HepG2 (cell line): ENCODE measurements around the gene MXRA8. TPM values are rescaled to one million over a fixed set of nuclear protein-coding genes. Genes with fewer than 3 reads are reported as not detected.

Experiments
- HNRNPK ChIP-seq: fragments of 200-400 bp; formaldehyde crosslinking; IDR thresholded peaks from 2 replicates; pipeline ENCODE4 v1.6.1; 2018; ENCODE audit warnings: low read length, low read depth, moderate library complexity, mild to moderate bottlenecking; ENCODE audit not compliant: poor library complexity, severe bottlenecking
- HOXD1 ChIP-seq: sonication (generic); formaldehyde crosslinking; IDR thresholded peaks from 2 replicates; pipeline ENCODE4 v1.5.0; 2020; ENCODE audit warnings: missing genetic modification reagents
- JUNB ChIP-seq: sonication (generic); formaldehyde crosslinking; IDR thresholded peaks from 2 replicates; pipeline ENCODE4 v1.8.0; 2022; ENCODE audit warnings: missing genetic modification reagents, mild to moderate bottlenecking, borderline replicate concordance
- MAF1 ChIP-seq: sonication (generic); formaldehyde crosslinking; IDR thresholded peaks from 2 replicates; pipeline ENCODE4 v1.5.0; 2020; ENCODE audit warnings: missing genetic modification reagents, borderline replicate concordance
- MEIS1 ChIP-seq: sonication (generic); formaldehyde crosslinking; IDR thresholded peaks from 2 replicates; pipeline ENCODE4 v1.9.0; 2021; ENCODE audit warnings: mild to moderate bottlenecking, missing genetic modification reagents, moderate library complexity, borderline replicate concordance
- MYNN ChIP-seq: sonication (generic); formaldehyde crosslinking; IDR thresholded peaks from 2 replicates; pipeline ENCODE4 v1.4.0; 2020; ENCODE audit warnings: mild to moderate bottlenecking, low read depth, missing genetic modification reagents
- NFRKB ChIP-seq: fragments of 450-650 bp; IDR thresholded peaks from 2 replicates; pipeline ENCODE4 v1.6.1; 2017
- NFYC ChIP-seq: IDR thresholded peaks from 2 replicates; pipeline ENCODE4 v1.6.1; 2016; ENCODE audit warnings: missing genetic modification reagents, missing compliant biosample characterization
- NR2F1 ChIP-seq, 2 experiments: fragments of 450-650 bp in 1 of 2; formaldehyde crosslinking in 1 of 2; IDR thresholded peaks; 2 replicates each; pipeline versions ENCODE4 v1.5.0 to v1.6.1; 2016 to 2020; ENCODE audit warnings: mild to moderate bottlenecking in 1 of 2, missing compliant biosample characterization in 1 of 2, missing genetic modification reagents in 1 of 2, moderate library complexity in 1 of 2
- PAX8 ChIP-seq: sonication (generic); formaldehyde crosslinking; IDR thresholded peaks from 2 replicates; pipeline ENCODE4 v1.8.0; 2022; ENCODE audit warnings: mild to moderate bottlenecking, missing genetic modification reagents, borderline replicate concordance
- PBX2 ChIP-seq: IDR thresholded peaks from 2 replicates; pipeline ENCODE4 v1.6.1; 2016; ENCODE audit warnings: control low read depth
- POLR2AphosphoS2 ChIP-seq: IDR thresholded peaks from 2 replicates; pipeline ENCODE4 v1.6.1; 2011; ENCODE audit warnings: low read depth, low read length, improper control_type of control experiment
- RORA ChIP-seq: sonication (generic); formaldehyde crosslinking; IDR thresholded peaks from 2 replicates; pipeline ENCODE4 v1.5.0; 2020; ENCODE audit warnings: mild to moderate bottlenecking, missing genetic modification reagents, moderate library complexity
- SNAPC5 ChIP-seq: sonication (generic); formaldehyde crosslinking; IDR thresholded peaks from 2 replicates; pipeline ENCODE4 v1.8.1; 2023; ENCODE audit warnings: mild to moderate bottlenecking, missing genetic modification reagents, borderline replicate concordance
- THAP9 ChIP-seq: sonication (generic); formaldehyde crosslinking; IDR thresholded peaks from 2 replicates; pipeline ENCODE4; 2020; ENCODE audit warnings: missing genetic modification reagents, mild to moderate bottlenecking, borderline replicate concordance
- ZNF12 ChIP-seq: sonication (generic); formaldehyde crosslinking; IDR thresholded peaks from 2 replicates; pipeline ENCODE4 v1.5.0; 2020; ENCODE audit warnings: missing genetic modification reagents
- ZNF280B ChIP-seq: sonication (generic); formaldehyde crosslinking; IDR thresholded peaks from 2 replicates; pipeline ENCODE4 v1.5.0; 2020; ENCODE audit warnings: missing genetic modification reagents, mild to moderate bottlenecking, borderline replicate concordance
- ZNF460 ChIP-seq: sonication (generic); formaldehyde crosslinking; IDR thresholded peaks from 2 replicates; pipeline ENCODE4 v1.5.1; 2020; ENCODE audit warnings: missing genetic modification reagents, mild to moderate bottlenecking, borderline replicate concordance
- ZNF597 ChIP-seq: sonication (generic); formaldehyde crosslinking; IDR thresholded peaks from 2 replicates; pipeline ENCODE4 v1.5.0; 2020; ENCODE audit warnings: missing genetic modification reagents
- ZNF740 ChIP-seq: sonication (generic); formaldehyde crosslinking; IDR thresholded peaks from 2 replicates; pipeline ENCODE4 v1.4.0; 2020; ENCODE audit warnings: missing genetic modification reagents
- ZNF788 ChIP-seq: sonication (generic); formaldehyde crosslinking; IDR thresholded peaks from 2 replicates; pipeline ENCODE4 v1.5.0; 2020; ENCODE audit warnings: mild to moderate bottlenecking, missing genetic modification reagents, borderline replicate concordance
- ZNF839 ChIP-seq: sonication (generic); formaldehyde crosslinking; IDR thresholded peaks from 2 replicates; pipeline ENCODE4 v1.4.0; 2020; ENCODE audit warnings: missing genetic modification reagents, mild to moderate bottlenecking, borderline replicate concordance
- polyA plus RNA-seq, 8 experiments: library from polyadenylated mRNA; depleted of rRNA in 3 of 8; stranded (reverse) in 7 of 8; unstranded in 1 of 8; fragments of >200 nt; fragmentation: Illumina TruSeq in 4 of 8; extraction: Trizol in 4 of 8; gene quantifications; 2 replicates each; pipeline versions ENCODE4 v1.2.1 to v1.2.3, GENCODE V29; 2011 to 2016; ENCODE audit warnings: low read depth in 4 of 8, missing spikeins in 1 of 8, mixed read lengths in 1 of 8; ENCODE audit not compliant: insufficient read depth in 1 of 8
- total RNA-seq, 5 experiments: library from RNA; depleted of rRNA; stranded (reverse); fragments of >200 nt; fragmentation: Illumina TruSeq; extraction: Trizol; gene quantifications; 2 replicates each; pipeline ENCODE4 v1.2.3, GENCODE V29; 2016; ENCODE audit warnings: low read depth in 1 of 5

The MXRA8 gene
- total and polyA plus RNA-seq, 2 of the 13 experiments (the other 11 are each of a cell fraction or from before 2014, with no cell fraction given) = 19.8 to 44.8 TPM

GRCh38 chr1:1359664-1360468 lies 1.5 kb upstream of the MXRA8 start (continued):
- TF ChIP-seq NFRKB = no peak
- no peak for TF ChIP-seq RORA
- TF ChIP-seq THAP9 (CRISPR knock-in tag) = no peak
- 0 out of 2 replicates have a peak, but pooled peaks have one; percentile 27 for TF ChIP-seq MYNN (CRISPR knock-in tag)
- no peak for TF ChIP-seq POLR2AphosphoS2
- no peak for TF ChIP-seq ZNF839 (CRISPR knock-in tag)
- TF ChIP-seq NFYC (CRISPR knock-in tag) = no peak
- no peak for TF ChIP-seq JUNB (CRISPR knock-in tag)
- TF ChIP-seq ZNF597 (CRISPR knock-in tag) = no peak
- no peak for TF ChIP-seq ZNF12
- no peak for TF ChIP-seq HNRNPK
- TF ChIP-seq MAF1 = no peak
- TF ChIP-seq NR2F1 (CRISPR knock-in tag; IDR thresholded peaks at IDR 0.05) = peak; percentile 75 to 95
- TF ChIP-seq ZNF280B (CRISPR knock-in tag) = no peak; the same call in 1 of the 2 replicates
- no peak; the same call in 1 of the 2 replicates for TF ChIP-seq ZNF460 (CRISPR knock-in tag)
- no peak; the same call in 1 of the 2 replicates for TF ChIP-seq ZNF740 (CRISPR knock-in tag)
- no peak for TF ChIP-seq ZNF788
- TF ChIP-seq PBX2 (CRISPR knock-in tag) = no peak
- TF ChIP-seq PAX8 (CRISPR knock-in tag) = no peak
- TF ChIP-seq SNAPC5 (CRISPR knock-in tag) = peak; percentile 68; the same call in 1 of the 2 replicates
- TF ChIP-seq HOXD1 (CRISPR knock-in tag) = no peak
- no peak for TF ChIP-seq MEIS1 (CRISPR knock-in tag)
